H1 (cell line): Measurements from ENCODE around the gene TOP2B. TPM values are rescaled to one million over a fixed set of nuclear protein-coding genes. Genes with fewer than 3 reads are reported as not detected.

Experiments used
- CTCF ChIA-PET: fragments of 300-600 bp; sonication (Branson Sonifier 250); formaldehyde crosslinking; loops from one replicate; lab custom pipeline; 2021; ENCODE audit not compliant: partially characterized antibody; lab: Charles Lee
- POLR2A ChIA-PET: fragments of 300-600 bp; sonication (Branson Sonifier 250); formaldehyde crosslinking; loops from one replicate; lab custom pipeline; 2021; ENCODE audit warnings: inconsistent platforms; ENCODE audit not compliant: partially characterized antibody; lab: Charles Lee
- DNase-seq, 2 experiments: peaks; one replicate each; pipeline versions ENCODE4 v3.0.0 to v3.0.0-alpha.2; 2010 to 2022; ENCODE audit warnings: low spot score in 2 of 2, low read depth in 1 of 2, mixed read lengths in 1 of 2
- FAIRE-seq: peaks from 2 replicates; lab custom pipeline; 2011; peaks lifted over from hg19 to GRCh38; lab: Jason Lieb, UNC
- H2AFZ ChIP-seq: 2 replicates; pipeline ENCODE4 v1.8.1; 2012; ENCODE audit warnings: low read length, inconsistent platforms
- H2AK5ac ChIP-seq: 2 replicates; pipeline ENCODE4 v1.6.1; 2013; ENCODE audit warnings: low read depth, low read length
- H2BK120ac ChIP-seq: replicated peaks from 2 replicates; pipeline ENCODE3; 2013; ENCODE audit warnings: low read depth, low read length, inconsistent platforms
- H2BK12ac ChIP-seq: 2 replicates; pipeline ENCODE4 v1.6.1; 2013; ENCODE audit warnings: low read depth, low read length
- H2BK15ac ChIP-seq: 2 replicates; pipeline ENCODE4 v1.6.1; 2013; ENCODE audit warnings: low read length
- H2BK20ac ChIP-seq: 2 replicates; pipeline ENCODE4 v1.6.1; 2013; ENCODE audit warnings: low read length
- H2BK5ac ChIP-seq: 2 replicates; pipeline ENCODE4 v1.6.1; 2013; ENCODE audit warnings: low read depth, low read length
- H3K14ac ChIP-seq: 2 replicates; pipeline ENCODE4 v1.6.1; 2013; ENCODE audit warnings: inconsistent platforms; ENCODE audit not compliant: insufficient read length
- H3K18ac ChIP-seq: 2 replicates; pipeline ENCODE4 v1.6.1; 2013; ENCODE audit warnings: low read length; ENCODE audit errors: extremely low read depth
- H3K23ac ChIP-seq: 2 replicates; pipeline ENCODE4 v1.6.1; 2013; ENCODE audit warnings: inconsistent platforms; ENCODE audit not compliant: insufficient read length
- H3K23me2 ChIP-seq: 2 replicates; pipeline ENCODE4 v1.6.1; 2013; ENCODE audit warnings: low read depth, low read length
- H3K27ac ChIP-seq: 2 replicates; pipeline ENCODE4 v1.6.1; 2011; ENCODE audit warnings: low read depth, low read length, inconsistent platforms
- H3K27me3 ChIP-seq, 4 experiments: replicated peaks in 1 of 4; 1 replicate in 1 of 4; 2 replicates in 3 of 4; pipeline versions ENCODE4 v1.6.1 to v1.8.1; 2011 to 2013; ENCODE audit warnings: low read length in 3 of 4, mild to moderate bottlenecking in 3 of 4, inconsistent platforms in 2 of 4, mixed read lengths in 2 of 4, moderate library complexity in 1 of 4; ENCODE audit not compliant: control insufficient read depth in 3 of 4, insufficient read depth in 3 of 4; ENCODE audit errors: extremely low read depth in 1 of 4
- H3K36me3 ChIP-seq, 4 experiments: 2 replicates each; pipeline versions ENCODE4 v1.6.1 to v1.8.1; 2011 to 2013; ENCODE audit warnings: mild to moderate bottlenecking in 4 of 4, low read length in 3 of 4, moderate library complexity in 2 of 4, control low read depth in 1 of 4, inconsistent platforms in 1 of 4; ENCODE audit not compliant: insufficient read depth in 4 of 4, control insufficient read depth in 2 of 4
- H3K4ac ChIP-seq: replicated peaks from 2 replicates; pipeline ENCODE3; 2013; ENCODE audit warnings: low read length, low read depth, mixed read lengths, inconsistent platforms; ENCODE audit not compliant: insufficient read length
- H3K4me1 ChIP-seq, 4 experiments: replicated peaks in 1 of 4; 1 replicate in 1 of 4; 2 replicates in 3 of 4; pipeline versions ENCODE4 v1.6.1 to v1.8.1; 2011 to 2013; ENCODE audit warnings: low read length in 3 of 4, inconsistent platforms in 2 of 4, mixed read lengths in 1 of 4; ENCODE audit not compliant: insufficient read depth in 4 of 4, control insufficient read depth in 3 of 4
- H3K4me2 ChIP-seq, 2 experiments: 2 replicates each; pipeline versions ENCODE4 v1.6.1 to v1.8.1; 2011 to 2013; ENCODE audit warnings: low read depth in 2 of 2, low read length in 2 of 2, control low read depth in 1 of 2, inconsistent platforms in 1 of 2, mild to moderate bottlenecking in 1 of 2; ENCODE audit not compliant: insufficient read depth in 1 of 2
- H3K4me3 ChIP-seq, 4 experiments: fragments of 200-600, 300-600 bp in 1 of 4; sonication (generic), shearing (Covaris generic), sonication (Bioruptor Twin) in 1 of 4; 2 replicates each; pipeline versions ENCODE4 v1.5.1 to v1.8.1; 2011 to 2016; ENCODE audit warnings: low read length in 4 of 4, low read depth in 3 of 4, control low read depth in 2 of 4, inconsistent platforms in 2 of 4, mild to moderate bottlenecking in 2 of 4, mixed read lengths in 1 of 4, moderate library complexity in 1 of 4; ENCODE audit not compliant: insufficient read depth in 2 of 4; ENCODE audit errors: extremely low read depth in 1 of 4
- H3K56ac ChIP-seq: replicated peaks from 2 replicates; pipeline ENCODE3; 2013; ENCODE audit warnings: low read depth, mild to moderate bottlenecking, mixed read lengths, low read length, inconsistent platforms; ENCODE audit not compliant: insufficient read length
- H3K79me1 ChIP-seq: 2 replicates; pipeline ENCODE4 v1.6.1; 2013; ENCODE audit warnings: low read depth, low read length, control low read depth
- H3K79me2 ChIP-seq, 2 experiments: 2 replicates each; pipeline versions ENCODE4 v1.6.1 to v1.8.1; 2012 to 2013; ENCODE audit warnings: low read length in 2 of 2, mild to moderate bottlenecking in 2 of 2, inconsistent platforms in 1 of 2; ENCODE audit not compliant: insufficient read depth in 2 of 2, control insufficient read depth in 1 of 2
- H3K9ac ChIP-seq, 4 experiments: replicated peaks in 1 of 4; 1 replicate in 1 of 4; 2 replicates in 3 of 4; pipeline versions ENCODE4 v1.6.1 to v1.8.1; 2011 to 2013; ENCODE audit warnings: low read depth in 3 of 4, low read length in 3 of 4, control low read depth in 2 of 4, mild to moderate bottlenecking in 2 of 4, moderate library complexity in 2 of 4, inconsistent platforms in 1 of 4; ENCODE audit errors: extremely low read depth in 1 of 4
- H3K9me3 ChIP-seq, 2 experiments: 2 replicates each; pipeline versions ENCODE4 v1.6.1 to v1.8.1; 2012 to 2013; ENCODE audit warnings: mild to moderate bottlenecking in 2 of 2, moderate library complexity in 2 of 2, control low read depth in 1 of 2, inconsistent platforms in 1 of 2, low read depth in 1 of 2, low read length in 1 of 2, mixed read lengths in 1 of 2; ENCODE audit not compliant: insufficient read depth in 2 of 2
- H4K20me1 ChIP-seq, 2 experiments: replicated peaks in 1 of 2; 2 replicates each; pipeline versions ENCODE3 to v1.8.1; 2011 to 2013; ENCODE audit warnings: inconsistent platforms in 2 of 2, low read length in 2 of 2, mild to moderate bottlenecking in 1 of 2; ENCODE audit not compliant: insufficient read depth in 2 of 2, control insufficient read depth in 1 of 2
- H4K5ac ChIP-seq: 2 replicates; pipeline ENCODE4 v1.6.1; 2013; ENCODE audit warnings: low read length, low read depth, mixed read lengths, inconsistent platforms; ENCODE audit not compliant: insufficient read length
- H4K8ac ChIP-seq: 2 replicates; pipeline ENCODE4 v1.8.0; 2013; ENCODE audit warnings: mild to moderate bottlenecking, moderate library complexity, low read length, inconsistent platforms; ENCODE audit not compliant: insufficient read depth; ENCODE audit errors: extremely low read depth
- H4K91ac ChIP-seq: replicated peaks from 2 replicates; pipeline ENCODE3; 2013; ENCODE audit warnings: low read length, mixed read lengths, inconsistent platforms; ENCODE audit not compliant: insufficient read length
- BACH1 ChIP-seq: IDR thresholded peaks from 2 replicates; pipeline ENCODE4 v1.6.1; 2012; ENCODE audit warnings: low read length, improper control_type of control experiment
- BRCA1 ChIP-seq: IDR thresholded peaks from 2 replicates; pipeline ENCODE4 v1.6.1; 2012; ENCODE audit warnings: low read depth, low read length, improper control_type of control experiment
- EZH2 ChIP-seq: fragments of 200-600 bp; sonication (generic); IDR thresholded peaks from 2 replicates; pipeline ENCODE4 v1.7.1; 2012; ENCODE audit warnings: low read depth, mild to moderate bottlenecking, moderate library complexity, low read length, inconsistent platforms; ENCODE audit not compliant: severe bottlenecking
- WGBS, 2 experiments: shearing (Covaris generic) in 1 of 2; methylation state at CpG; one replicate each; pipeline versions ENCODE4 v1.1.6 to v1.1.7; 2013 to 2015; ENCODE audit warnings: low lambda C conversion rate in 2 of 2, mixed read lengths in 2 of 2, inconsistent platforms in 1 of 2, low coverage in 1 of 2, missing lambda C conversion rate in 1 of 2; ENCODE audit not compliant: insufficient replicate concordance in 2 of 2, insufficient coverage in 1 of 2, insufficient read length in 1 of 2; ENCODE audit errors: extremely low coverage in 1 of 2, missing lambda C conversion rate in 1 of 2; 5-methylcytosine and 5-hydroxymethylcytosine counted together
- polyA plus RNA-seq, 7 experiments: library from polyadenylated mRNA; depleted of rRNA in 3 of 7; stranded (reverse) in 5 of 7; unstranded in 2 of 7; fragments of >200 nt in 5 of 7; fragments of 200-250 nt in 2 of 7; gene quantifications; 1 replicate in 5 of 7; 2 replicates in 1 of 7; 4 replicates in 1 of 7; pipeline versions ENCODE4 v1.2.1 to v1.2.3, GENCODE V29; 2011 to 2013; ENCODE audit warnings: missing spikeins in 2 of 7, mixed read lengths in 2 of 7
- total RNA-seq: library from RNA; stranded (reverse); fragmentation: NEBNext Ultra II Directional; extraction: Animal tissue kit (Norgen Biotek cat#: 25700); gene quantifications from 2 replicates; pipeline ENCODE4 v1.2.1, GENCODE V29; 2021
- TF ChIP-seq, protein P1 (sequence below): IDR thresholded peaks from 2 replicates; pipeline ENCODE4 v1.6.1; 2012; ENCODE audit warnings: inconsistent platforms

The TOP2B gene
- total and polyA plus RNA-seq, 2 of the 8 experiments (the other 6 are each of a cell fraction or from before 2014, with no cell fraction given) = 34.9 to 206 TPM

DNA sequence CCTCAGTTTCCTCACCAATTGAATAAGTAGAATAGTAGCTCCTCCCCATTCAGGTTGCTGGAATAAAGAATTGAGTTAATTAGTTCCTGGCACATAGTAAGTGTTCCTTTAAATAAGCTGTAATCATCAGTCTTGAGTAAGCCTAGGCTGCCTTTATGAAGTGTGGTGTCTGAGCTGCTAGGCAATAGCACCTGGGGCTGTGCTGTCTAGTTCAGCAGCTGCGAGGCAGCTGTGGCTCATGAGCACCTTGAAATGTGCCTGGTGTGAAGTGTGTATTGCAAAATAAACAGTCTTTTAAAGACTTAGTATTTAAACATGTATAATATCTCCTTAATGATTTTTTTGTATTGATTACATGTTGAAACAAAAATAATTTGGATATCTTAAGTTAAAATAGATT lies 77.6 kb downstream of the TOP2B start:
- CTCF ChIA-PET = interaction anchor here (0.7 to 11.9 kb wide), 7 partner anchors 9 to 628 kb away, joined by 3 to 138 read pairs (median 4); no protein-coding TSS in a partner anchor
- TF ChIP-seq, protein P1, sequence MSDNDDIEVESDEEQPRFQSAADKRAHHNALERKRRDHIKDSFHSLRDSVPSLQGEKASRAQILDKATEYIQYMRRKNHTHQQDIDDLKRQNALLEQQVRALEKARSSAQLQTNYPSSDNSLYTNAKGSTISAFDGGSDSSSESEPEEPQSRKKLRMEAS = no peak
- TF ChIP-seq BRCA1 (no peak), EZH2 (no peak), BACH1 (no peak)

More for the DNA sequence above, 77.6 kb downstream of the TOP2B start:
- H3K4me3 ChIP-seq = no peak overlapping the region
- no peaks in the 10 kb centered on the region for H3K23me2 ChIP-seq
- no peak overlapping the region for H2AFZ ChIP-seq
- POLR2A ChIA-PET = no interaction called here
- H2BK5ac ChIP-seq = no peak overlapping the region
- 100% methylated on average over 1 of the region's 1 CpG; no CpG with 5 or more reads in 1 of the 2 experiments for WGBS, 2 experiments
- H4K5ac ChIP-seq = no peak overlapping the region
- no peak overlapping the region for H2BK120ac ChIP-seq
- no peak overlapping the region for H4K8ac ChIP-seq
- H3K14ac ChIP-seq = no peak overlapping the region
- no peak overlapping the region for H2BK15ac ChIP-seq
- H3K79me2 ChIP-seq = no peaks in the 10 kb centered on the region
- no peak overlapping the region for H2AK5ac ChIP-seq
- H2BK20ac ChIP-seq = no peak overlapping the region
- no peak overlapping the region for H3K56ac ChIP-seq
- DNase-seq = no peak
- H3K9ac ChIP-seq = no peak overlapping the region
- H4K91ac ChIP-seq = no peak overlapping the region
- FAIRE-seq = no peak
- no peaks in the 10 kb centered on the region for H3K4me1 ChIP-seq
- no peaks in the 10 kb centered on the region for H4K20me1 ChIP-seq
- no peak overlapping the region for H3K18ac ChIP-seq
- no peak overlapping the region for H3K27ac ChIP-seq
- no peak overlapping the region for H3K4me2 ChIP-seq
- no peak overlapping the region for H2BK12ac ChIP-seq
- H3K4ac ChIP-seq = no peak overlapping the region
- no peaks in the 10 kb centered on the region for H3K79me1 ChIP-seq
- no peaks in the 10 kb centered on the region for H3K36me3 ChIP-seq
- H3K27me3 ChIP-seq = no peaks in the 10 kb centered on the region
- H3K23ac ChIP-seq = no peak overlapping the region
- H3K9me3 ChIP-seq = no peaks in the 10 kb centered on the region
